ENCODE data around the gene ISL1. TPM values are rescaled to one million over a fixed set of nuclear protein-coding genes. Genes with fewer than 3 reads are reported as not detected.

ISL1 gene
- total RNA-seq, 2 experiments from 2014 or later, result not detected

DNA sequence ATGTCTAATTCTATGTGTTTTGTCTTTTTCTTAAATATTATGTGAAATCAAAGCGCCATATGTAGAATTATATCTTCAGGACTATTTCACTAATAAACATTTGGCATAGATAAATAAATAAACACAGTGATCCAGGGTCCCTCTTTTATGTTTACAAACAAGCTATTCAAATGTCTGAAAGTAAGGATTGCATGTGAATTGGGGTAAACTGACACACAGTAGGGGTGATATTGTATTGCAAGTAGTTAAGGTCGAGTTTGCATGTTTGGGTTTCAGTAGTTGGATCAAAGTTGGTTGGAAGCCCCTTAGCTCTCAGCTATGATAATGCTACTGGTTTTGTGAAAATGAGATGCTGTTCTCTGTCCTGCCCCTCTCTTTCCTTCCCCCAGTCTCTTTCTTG lies 11.4 kb downstream of the ISL1 start:
- DNase-seq (no peak), ATAC-seq (ENCODE audit: low read depth) (no peak)
- H3K4me1 Mint-ChIP-seq, result no peaks in the 10 kb centered on the region
- H3K27me3 Mint-ChIP-seq, result peaks cover 48% of the 10 kb centered on the region
- H3K4me3 Mint-ChIP-seq, result no peak overlapping the region
- peaks cover 3% of the 10 kb centered on the region for H3K9me3 Mint-ChIP-seq
- H3K27ac Mint-ChIP-seq, result no peak overlapping the region
- POLR2A ChIA-PET, result no interaction called here
- no peaks in the 10 kb centered on the region for H3K36me3 Mint-ChIP-seq

DNA sequence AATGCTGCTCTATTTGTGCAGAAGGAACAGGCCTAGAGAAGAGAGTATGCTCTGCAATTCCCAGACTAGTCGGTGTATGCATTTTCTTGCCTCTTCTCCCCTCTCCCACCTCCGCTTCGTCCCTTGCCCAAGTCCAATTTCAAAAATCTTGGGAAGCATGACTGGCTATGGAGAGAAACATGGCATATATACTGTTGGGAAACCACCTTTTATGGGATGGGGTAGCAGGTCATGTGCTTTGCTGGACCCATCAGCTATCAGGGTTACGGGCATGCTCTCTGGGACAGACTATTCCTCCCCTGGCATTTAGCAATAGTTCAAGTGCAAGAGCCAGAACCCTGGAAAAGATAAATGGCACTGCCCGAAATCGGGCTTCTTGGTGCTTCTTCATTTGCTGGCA lies 12.0 kb downstream of the ISL1 start:
- POLR2A ChIA-PET, result no interaction called here
- peaks cover 54% of the 10 kb centered on the region for H3K27me3 Mint-ChIP-seq
- H3K27ac Mint-ChIP-seq, result no peak overlapping the region

DNA sequence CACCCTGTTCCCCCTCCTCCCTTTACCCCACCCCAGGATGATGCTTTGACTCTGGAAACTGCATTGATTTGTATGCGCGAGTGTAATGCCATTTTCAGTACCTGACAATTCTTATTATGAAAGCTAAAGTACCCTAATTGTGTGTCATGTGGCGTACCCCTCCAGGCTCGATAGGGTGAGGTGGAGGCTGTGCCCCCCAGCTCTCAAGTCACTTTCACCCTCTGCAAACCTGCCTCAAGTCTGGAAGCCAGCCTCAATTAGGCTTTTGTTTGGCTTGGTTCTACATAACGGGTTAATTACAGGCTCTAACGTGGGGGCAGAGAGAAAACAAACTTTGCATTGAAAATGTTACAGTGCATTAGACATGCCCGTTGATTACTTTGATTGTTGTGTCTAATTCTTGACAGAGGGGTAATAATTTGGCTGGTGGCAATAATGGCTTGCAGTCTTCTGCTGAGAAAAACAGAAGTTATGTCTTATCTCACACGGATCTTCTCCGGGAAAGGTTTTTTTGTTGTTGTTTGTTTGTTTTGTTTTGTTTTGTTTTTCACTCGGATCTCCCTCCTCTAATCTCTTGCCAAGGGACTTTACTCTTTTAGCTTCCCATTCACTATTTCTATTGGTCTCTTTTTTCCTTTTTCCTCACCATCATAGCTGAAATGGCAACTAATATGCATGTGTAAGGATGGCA lies 12.6 kb downstream of the ISL1 start:
- no peaks in the 10 kb centered on the region for H3K4me1 Mint-ChIP-seq

More for the DNA sequence above, 12.0 kb downstream of the ISL1 start:
- DNase-seq (no peak), ATAC-seq (ENCODE audit: low read depth) (no peak)
- Mint-ChIP-seq H3K9me3 (peaks cover 3% of the 10 kb centered on the region), H3K4me3 (no peak overlapping the region), H3K4me1 (no peaks in the 10 kb centered on the region), H3K36me3 (no peaks in the 10 kb centered on the region)

DNA sequence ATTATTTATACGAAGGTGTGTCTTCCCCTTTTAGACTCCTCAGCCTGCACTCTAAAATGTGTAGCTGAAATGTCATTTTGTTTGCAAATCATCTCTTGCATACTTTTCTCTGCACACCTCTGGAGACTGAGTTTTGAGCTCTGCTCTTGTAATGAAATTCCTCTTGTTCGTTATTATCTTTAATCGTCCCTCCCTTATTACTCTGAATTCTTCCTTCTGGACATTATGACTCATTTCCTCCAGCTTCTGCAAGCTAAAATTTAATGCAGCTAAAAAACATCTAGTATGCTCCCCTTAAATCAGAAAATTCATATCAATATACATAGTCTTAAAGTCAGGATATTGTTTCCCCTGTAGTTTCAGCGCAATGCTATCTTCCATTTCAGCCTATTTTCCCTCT lies 13.5 kb downstream of the ISL1 start:
- Mint-ChIP-seq H3K9me3 (peaks cover 3% of the 10 kb centered on the region), H3K4me1 (no peaks in the 10 kb centered on the region), H3K27ac (no peak overlapping the region), H3K27me3 (peaks cover 45% of the 10 kb centered on the region), H3K4me3 (no peak overlapping the region), H3K36me3 (no peaks in the 10 kb centered on the region)
- no peak for ATAC-seq (ENCODE audit: low read depth)
- POLR2A ChIA-PET, result no interaction called here
- no peak for DNase-seq

More for the DNA sequence above, 12.6 kb downstream of the ISL1 start:
- ATAC-seq (ENCODE audit: low read depth) (no peak), DNase-seq (no peak)
- no peaks in the 10 kb centered on the region for H3K36me3 Mint-ChIP-seq
- POLR2A ChIA-PET, result no interaction called here
- no peak overlapping the region for H3K27ac Mint-ChIP-seq
- H3K4me3 Mint-ChIP-seq, result no peak overlapping the region
- H3K27me3 Mint-ChIP-seq, result peaks cover 52% of the 10 kb centered on the region
- peaks cover 3% of the 10 kb centered on the region for H3K9me3 Mint-ChIP-seq

DNA sequence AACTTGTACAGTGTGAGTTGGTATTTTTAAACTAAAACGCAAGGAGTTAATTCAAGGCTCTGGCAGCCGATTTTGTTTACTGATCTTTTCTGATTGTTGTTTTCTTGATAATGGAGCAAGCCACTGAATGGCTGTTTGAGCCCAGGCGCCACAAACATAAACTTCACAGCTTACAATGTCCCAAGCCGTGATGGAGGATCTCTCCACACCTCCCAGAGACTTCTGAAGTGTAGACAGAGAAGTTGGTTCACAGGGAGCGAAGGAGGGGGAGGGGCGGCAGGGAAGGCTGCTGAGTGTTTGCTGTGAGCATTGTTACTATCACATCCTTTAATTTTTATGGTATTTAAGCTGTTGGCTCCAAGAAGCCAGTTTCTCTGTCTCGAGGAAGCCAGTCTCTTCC lies 14.7 kb downstream of the ISL1 start:
- Mint-ChIP-seq H3K36me3 (no peaks in the 10 kb centered on the region), H3K4me1 (no peaks in the 10 kb centered on the region), H3K4me3 (no peak overlapping the region), H3K27ac (no peak overlapping the region), H3K27me3 (peaks cover 37% of the 10 kb centered on the region), H3K9me3 (peaks cover 3% of the 10 kb centered on the region)
- ATAC-seq (ENCODE audit: low read depth) (no peak), DNase-seq (no peak)
- POLR2A ChIA-PET, result no interaction called here

DNA sequence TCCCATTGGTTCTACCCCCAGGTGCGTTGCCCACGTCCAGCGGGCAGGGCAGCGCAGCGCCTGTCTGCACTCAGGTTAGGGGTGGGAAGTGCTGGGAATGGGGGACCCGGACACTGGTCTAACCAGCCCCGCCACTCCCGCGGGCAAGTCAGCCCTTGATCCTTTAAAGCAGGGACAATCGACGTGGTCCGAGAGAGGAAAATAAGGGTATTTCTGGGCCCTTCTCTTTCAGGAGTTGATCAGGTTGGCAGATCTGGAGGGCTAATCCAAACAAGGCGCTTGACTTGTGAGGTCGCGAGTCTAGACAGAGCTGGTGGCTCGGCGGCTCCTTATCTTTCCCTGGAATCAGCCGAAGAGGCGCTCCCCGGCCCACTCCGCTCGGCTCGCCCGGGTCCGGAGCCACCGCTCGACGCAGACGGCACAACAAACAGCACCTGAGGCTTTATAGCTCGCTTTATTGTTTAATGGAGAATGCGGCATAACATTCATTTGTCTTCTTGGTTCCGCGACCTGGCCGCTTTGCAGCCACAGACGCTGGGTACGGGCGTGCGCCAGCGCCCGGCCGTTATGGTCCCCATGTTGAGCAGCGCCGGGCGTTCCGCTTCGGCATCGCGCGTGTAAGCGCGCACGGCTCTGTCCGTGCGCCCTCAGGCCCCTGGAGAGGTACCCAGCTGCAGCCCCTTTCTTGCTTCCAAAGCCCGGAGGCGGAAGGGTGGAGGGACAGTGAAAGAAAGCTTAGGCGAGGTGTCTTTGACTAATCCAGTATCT lies 15.8 kb downstream of the ISL1 start:
- POLR2A ChIA-PET, result interaction anchor here (0.7 kb wide), 1 partner anchor 31 kb away, joined by 3 read pairs; no protein-coding TSS in a partner anchor
- H3K4me3 Mint-ChIP-seq, result no peak overlapping the region
- H3K4me1 Mint-ChIP-seq, result no peaks in the 10 kb centered on the region
- ATAC-seq (ENCODE audit: low read depth), result no peak
- H3K27ac Mint-ChIP-seq, result no peak overlapping the region
- no peaks in the 10 kb centered on the region for H3K36me3 Mint-ChIP-seq
- DNase-seq, result no peak
- H3K9me3 Mint-ChIP-seq, result peaks cover 3% of the 10 kb centered on the region
- H3K27me3 Mint-ChIP-seq, result peaks cover 37% of the 10 kb centered on the region

DNA sequence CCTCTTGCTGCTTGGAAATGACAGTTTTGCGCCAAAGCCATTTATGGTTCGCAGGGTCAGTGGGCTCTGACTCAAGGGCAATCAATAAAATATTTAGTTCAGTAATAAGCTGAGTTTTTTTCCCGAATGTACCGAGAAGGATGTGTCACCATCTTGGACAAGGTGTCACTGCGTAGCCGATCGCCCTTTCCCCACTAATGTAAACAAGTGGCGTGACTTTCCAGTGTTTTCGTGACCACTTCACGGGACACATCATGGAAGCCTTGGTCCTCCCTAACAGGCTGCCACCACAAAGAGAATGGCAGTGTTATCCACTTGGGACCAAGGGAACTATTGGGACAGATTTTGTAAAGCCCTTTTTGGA lies 16.4 kb downstream of the ISL1 start:
- DNase-seq, result no peak
- ATAC-seq (ENCODE audit: low read depth), result no peak
- peaks cover 3% of the 10 kb centered on the region for H3K9me3 Mint-ChIP-seq
- POLR2A ChIA-PET, result interaction anchor here (0.7 kb wide), 1 partner anchor 31 kb away, joined by 3 read pairs; no protein-coding TSS in a partner anchor
- no peaks in the 10 kb centered on the region for H3K4me1 Mint-ChIP-seq
- H3K36me3 Mint-ChIP-seq, result no peaks in the 10 kb centered on the region
- H3K4me3 Mint-ChIP-seq, result no peak overlapping the region
- no peak overlapping the region for H3K27ac Mint-ChIP-seq
- peaks cover 36% of the 10 kb centered on the region for H3K27me3 Mint-ChIP-seq

DNA sequence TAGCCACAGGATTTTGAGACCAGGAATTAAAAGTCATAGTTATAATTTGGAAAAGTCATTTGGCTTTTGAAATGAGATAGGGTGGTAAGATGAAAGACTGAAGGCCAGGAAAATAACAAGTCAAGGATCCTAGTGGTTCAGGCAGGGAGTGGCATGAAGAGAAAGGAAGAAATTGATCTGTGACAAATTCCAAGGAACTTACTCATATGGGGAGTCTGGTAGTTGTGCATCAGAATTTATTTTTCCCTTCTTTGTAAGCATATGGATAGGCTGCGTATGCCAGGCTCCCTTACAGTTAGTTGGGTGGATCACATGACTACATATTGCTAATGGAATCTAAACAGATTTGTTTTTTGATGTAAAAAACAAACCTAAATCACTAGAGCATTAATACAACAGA lies 21.0 kb downstream of the ISL1 start:
- DNase-seq (no peak), ATAC-seq (ENCODE audit: low read depth) (no peak)
- POLR2A ChIA-PET, result no interaction called here
- H3K27me3 Mint-ChIP-seq, result peaks cover 14% of the 10 kb centered on the region
- no peaks in the 10 kb centered on the region for H3K9me3 Mint-ChIP-seq
- H3K4me3 Mint-ChIP-seq, result no peak overlapping the region
- H3K4me1 Mint-ChIP-seq, result no peaks in the 10 kb centered on the region
- no peaks in the 10 kb centered on the region for H3K36me3 Mint-ChIP-seq
- H3K27ac Mint-ChIP-seq, result no peak overlapping the region

DNA sequence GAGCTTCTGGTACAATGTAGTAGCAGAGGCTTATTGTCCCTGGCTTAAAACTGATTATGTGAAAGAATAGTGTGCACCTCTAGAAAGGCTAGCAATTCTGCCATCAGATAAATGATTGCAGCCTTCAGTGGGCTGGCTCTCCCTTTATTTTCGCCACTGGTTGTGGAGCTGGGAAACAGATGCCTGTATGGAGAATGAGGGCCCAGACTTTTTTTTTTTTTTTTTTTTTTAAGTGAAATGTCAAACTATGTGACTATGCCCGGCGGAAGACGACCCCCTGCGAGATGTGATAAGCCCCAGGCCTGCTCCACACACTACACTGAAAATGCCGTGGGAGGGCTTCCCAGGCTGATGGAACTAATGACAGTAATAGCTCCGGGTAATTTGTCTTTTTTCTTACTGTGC lies 28.7 kb downstream of the ISL1 start:
- POLR2A ChIA-PET, result no interaction called here
- Mint-ChIP-seq H3K27me3 (no peaks in the 10 kb centered on the region), H3K4me1 (no peaks in the 10 kb centered on the region), H3K9me3 (no peaks in the 10 kb centered on the region), H3K4me3 (no peak overlapping the region), H3K36me3 (no peaks in the 10 kb centered on the region), H3K27ac (no peak overlapping the region)
- ATAC-seq (ENCODE audit: low read depth) (no peak), DNase-seq (no peak)

DNA sequence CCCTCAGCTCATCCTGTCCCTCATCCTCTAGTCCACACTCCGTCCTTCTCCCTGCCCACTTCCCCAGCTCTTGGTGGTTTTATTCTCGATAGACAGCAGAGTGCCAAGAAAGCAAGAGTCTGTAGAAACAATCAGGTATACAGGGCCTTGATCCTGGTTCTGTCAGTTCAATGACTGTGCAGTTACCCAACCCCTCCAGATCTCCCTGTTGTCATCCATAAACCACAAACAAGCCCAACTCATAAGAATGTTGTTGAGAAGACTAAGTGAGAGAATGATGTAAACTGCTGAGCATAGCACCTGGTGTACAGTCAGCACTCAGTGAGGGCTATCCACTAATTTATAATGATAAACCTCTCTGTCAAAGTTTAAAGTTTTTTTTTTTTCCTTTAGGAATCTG lies 31.3 kb downstream of the ISL1 start:
- Mint-ChIP-seq H3K4me1 (no peaks in the 10 kb centered on the region), H3K36me3 (no peaks in the 10 kb centered on the region), H3K9me3 (no peaks in the 10 kb centered on the region), H3K27ac (no peak overlapping the region), H3K27me3 (no peaks in the 10 kb centered on the region), H3K4me3 (no peak overlapping the region)
- no peak for ATAC-seq (ENCODE audit: low read depth)
- POLR2A ChIA-PET, result no interaction called here
- DNase-seq, result no peak

DNA sequence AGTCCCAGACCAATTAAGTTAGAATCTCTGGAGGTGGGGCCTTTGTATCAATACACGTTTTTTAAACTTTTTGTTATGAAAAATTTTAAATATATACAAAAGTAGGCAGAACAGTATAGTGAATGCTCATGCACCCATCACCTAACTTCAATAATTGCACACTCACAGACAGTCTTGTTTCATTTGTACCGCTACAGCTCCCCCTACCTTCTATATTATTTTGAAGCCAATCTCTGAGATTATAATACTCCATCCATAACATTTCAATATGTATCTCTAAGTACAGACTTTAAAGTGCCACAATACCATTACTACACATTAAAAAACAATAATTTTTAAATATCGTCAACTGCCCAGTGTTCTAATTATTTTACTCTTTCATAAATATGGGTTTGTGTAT lies 32.9 kb downstream of the ISL1 start:
- Mint-ChIP-seq H3K4me3 (no peak overlapping the region), H3K4me1 (no peaks in the 10 kb centered on the region)
- no peak for ATAC-seq (ENCODE audit: low read depth)

DNA sequence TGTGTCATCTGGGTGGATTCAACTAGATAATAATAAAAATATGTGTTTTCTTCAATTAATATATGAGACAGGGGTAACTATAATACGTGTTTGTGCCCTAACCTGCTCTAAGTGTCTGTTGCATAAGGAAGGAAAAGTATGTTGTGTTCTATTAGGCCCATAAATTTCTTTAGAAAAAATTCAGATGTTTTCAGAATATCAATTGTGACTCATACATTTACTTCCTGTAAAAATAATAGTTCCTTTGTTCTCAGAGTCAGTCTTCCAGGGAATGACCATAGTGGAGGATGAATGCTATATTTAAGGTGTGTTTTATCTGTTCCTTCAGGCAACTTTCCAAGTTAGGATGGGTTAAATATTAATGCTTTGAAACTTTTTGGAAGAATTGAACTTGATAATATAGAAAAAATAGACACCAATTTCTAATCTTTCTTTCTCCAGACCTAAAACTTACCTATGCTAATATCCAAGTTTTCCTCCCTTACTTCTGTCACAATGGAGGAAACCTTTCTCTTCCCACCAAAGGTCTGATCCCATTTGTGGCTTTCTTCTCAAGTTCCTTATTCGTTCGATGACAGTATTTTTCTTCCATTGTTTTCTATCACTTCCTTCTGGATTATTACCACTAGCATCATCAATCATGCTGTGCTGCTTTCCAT lies 49.9 kb downstream of the ISL1 start:
- POLR2A ChIA-PET, result no interaction called here
- H3K27ac Mint-ChIP-seq, result no peak overlapping the region
- no peaks in the 10 kb centered on the region for H3K4me1 Mint-ChIP-seq
- no peak overlapping the region for H3K4me3 Mint-ChIP-seq
- H3K36me3 Mint-ChIP-seq, result no peaks in the 10 kb centered on the region
- H3K27me3 Mint-ChIP-seq, result no peaks in the 10 kb centered on the region
- no peaks in the 10 kb centered on the region for H3K9me3 Mint-ChIP-seq
- ATAC-seq (ENCODE audit: low read depth) (no peak), DNase-seq (no peak)

More for the DNA sequence above, 32.9 kb downstream of the ISL1 start:
- Mint-ChIP-seq H3K9me3 (no peaks in the 10 kb centered on the region), H3K27ac (no peak overlapping the region), H3K27me3 (no peaks in the 10 kb centered on the region), H3K36me3 (no peaks in the 10 kb centered on the region)
- no peak for DNase-seq
- POLR2A ChIA-PET, result no interaction called here

DNA sequence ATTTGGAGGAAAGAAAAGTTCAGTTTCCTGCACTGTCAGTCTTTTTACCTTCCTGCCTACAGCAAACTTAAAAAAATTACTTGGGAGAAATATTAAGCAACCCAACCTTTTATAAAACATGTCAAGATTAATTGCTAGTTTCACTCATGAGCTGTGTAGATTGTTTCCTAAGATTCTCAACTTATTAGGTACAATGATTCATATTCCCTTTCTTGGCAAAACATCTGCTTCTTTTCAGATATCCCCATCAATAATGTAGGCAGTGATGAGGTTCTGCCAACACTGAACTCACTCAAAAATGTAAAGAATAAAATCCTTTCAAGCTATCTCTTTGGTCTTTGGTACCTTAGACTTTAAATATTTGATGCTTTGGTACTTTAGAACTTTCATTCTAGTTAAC lies 56.0 kb downstream of the ISL1 start:
- POLR2A ChIA-PET, result no interaction called here
- no peak overlapping the region for H3K27ac Mint-ChIP-seq
- H3K36me3 Mint-ChIP-seq, result no peaks in the 10 kb centered on the region
- no peaks in the 10 kb centered on the region for H3K27me3 Mint-ChIP-seq
- no peak for ATAC-seq (ENCODE audit: low read depth)
- peaks cover 4% of the 10 kb centered on the region for H3K9me3 Mint-ChIP-seq
- H3K4me1 Mint-ChIP-seq, result no peaks in the 10 kb centered on the region
- H3K4me3 Mint-ChIP-seq, result no peak overlapping the region
- no peak for DNase-seq

Measured in activated naive CD8-positive, alpha-beta T cell treated with anti-CD3 and anti-CD28 coated beads, Interleukin-2, amount 10 ng/mL, durations not matched to agents 7 days and 5 days (primary cell).